H9 (cell line): Measurements from ENCODE around the gene LNPEP. TPM values are rescaled to one million over a fixed set of nuclear protein-coding genes. Genes with fewer than 3 reads are reported as not detected.

ENCODE experiments used
- DNase-seq: peaks from one replicate; pipeline ENCODE4 v3.0.0-alpha.2; 2017
- H2AFZ ChIP-seq: one replicate; pipeline ENCODE4 v1.6.1; 2013; ENCODE audit warnings: mild to moderate bottlenecking, low read length, control low read depth, moderate library complexity
- H2AK5ac ChIP-seq: 2 replicates; pipeline ENCODE4 v1.6.1; 2013; ENCODE audit warnings: low read length, control low read depth, mixed read lengths; ENCODE audit not compliant: insufficient read length
- H2BK120ac ChIP-seq: one replicate; pipeline ENCODE4 v1.6.1; 2013; ENCODE audit warnings: low read depth, mild to moderate bottlenecking, low read length, control low read depth, inconsistent platforms; ENCODE audit not compliant: poor library complexity, severe bottlenecking
- H2BK12ac ChIP-seq: 2 replicates; pipeline ENCODE4 v1.6.1; 2013; ENCODE audit warnings: low read length, control low read depth, mixed read lengths, low read depth; ENCODE audit not compliant: insufficient read length
- H2BK15ac ChIP-seq: 2 replicates; pipeline ENCODE4 v1.6.1; 2013; ENCODE audit warnings: low read depth, low read length, control low read depth
- H2BK20ac ChIP-seq: one replicate; pipeline ENCODE4 v1.6.1; 2013; ENCODE audit warnings: low read depth, mild to moderate bottlenecking, low read length, control low read depth, inconsistent platforms; ENCODE audit not compliant: poor library complexity, severe bottlenecking
- H2BK5ac ChIP-seq: 2 replicates; pipeline ENCODE4 v1.6.1; 2013; ENCODE audit warnings: low read length, control low read depth, mixed read lengths; ENCODE audit not compliant: insufficient read length
- H3K14ac ChIP-seq: 2 replicates; pipeline ENCODE4 v1.6.1; 2013; ENCODE audit warnings: low read length, control low read depth; ENCODE audit not compliant: insufficient read depth
- H3K18ac ChIP-seq: 2 replicates; pipeline ENCODE4 v1.6.1; 2013; ENCODE audit warnings: low read depth, mild to moderate bottlenecking, mixed read lengths, low read length, control low read depth; ENCODE audit not compliant: insufficient read length
- H3K23ac ChIP-seq: 2 replicates; pipeline ENCODE4 v1.6.1; 2013; ENCODE audit warnings: low read length, control low read depth, mixed read lengths, low read depth; ENCODE audit not compliant: insufficient read length
- H3K23me2 ChIP-seq: 2 replicates; pipeline ENCODE4 v1.6.1; 2013; ENCODE audit warnings: low read depth, mild to moderate bottlenecking, mixed read lengths, low read length, control low read depth; ENCODE audit not compliant: insufficient read length, poor library complexity, severe bottlenecking
- H3K27ac ChIP-seq: 2 replicates; pipeline ENCODE4 v1.5.1; 2013; ENCODE audit warnings: low read length, control low read depth, mixed read lengths, low read depth; ENCODE audit not compliant: insufficient read length
- H3K27me3 ChIP-seq: 2 replicates; pipeline ENCODE4 v1.6.1; 2013; ENCODE audit warnings: low read length, control low read depth, inconsistent platforms; ENCODE audit not compliant: insufficient read depth
- H3K4ac ChIP-seq: 2 replicates; pipeline ENCODE4 v1.6.1; 2013; ENCODE audit warnings: low read depth, mild to moderate bottlenecking, control low read depth, inconsistent platforms, low read length, moderate library complexity
- H3K4me1 ChIP-seq: 2 replicates; pipeline ENCODE4 v1.6.1; 2013; ENCODE audit warnings: low read length, control low read depth, inconsistent platforms; ENCODE audit not compliant: insufficient read depth
- H3K4me2 ChIP-seq: 2 replicates; pipeline ENCODE4 v1.6.1; 2013; ENCODE audit warnings: low read length, control low read depth, mixed read lengths; ENCODE audit not compliant: insufficient read length, insufficient read depth
- H3K56ac ChIP-seq: 2 replicates; pipeline ENCODE4 v1.6.1; 2013; ENCODE audit warnings: low read depth, mild to moderate bottlenecking, mixed read lengths, low read length, control low read depth; ENCODE audit not compliant: insufficient read length
- H3K79me1 ChIP-seq: 2 replicates; pipeline ENCODE4 v1.6.1; 2013; ENCODE audit warnings: low read depth, mild to moderate bottlenecking, moderate library complexity, low read length, control low read depth, inconsistent platforms; ENCODE audit not compliant: insufficient read depth, poor library complexity, severe bottlenecking
- H3K79me2 ChIP-seq: 2 replicates; pipeline ENCODE4 v1.6.1; 2013; ENCODE audit warnings: low read length, control low read depth, inconsistent platforms; ENCODE audit not compliant: insufficient read depth
- H3K9ac ChIP-seq: 2 replicates; pipeline ENCODE4 v1.6.1; 2013; ENCODE audit warnings: low read length, control low read depth, mixed read lengths; ENCODE audit not compliant: insufficient read length; ENCODE audit errors: extremely low read depth
- H3K9me3 ChIP-seq: one replicate; pipeline ENCODE4 v1.6.1; 2013; ENCODE audit warnings: low read depth, low read length, inconsistent platforms; ENCODE audit not compliant: control insufficient read depth
- H3T11ph ChIP-seq: one replicate; pipeline ENCODE4 v1.6.1; 2013; ENCODE audit warnings: mild to moderate bottlenecking, low read length, control low read depth, inconsistent platforms
- H4K20me1 ChIP-seq: one replicate; pipeline ENCODE4 v1.6.1; 2013; ENCODE audit not compliant: control insufficient read depth, insufficient read length, insufficient read depth
- H4K5ac ChIP-seq: 2 replicates; pipeline ENCODE4 v1.6.1; 2013; ENCODE audit warnings: low read depth, mild to moderate bottlenecking, mixed read lengths, low read length, control low read depth; ENCODE audit not compliant: insufficient read length
- H4K8ac ChIP-seq: replicated peaks from 2 replicates; pipeline ENCODE4 v1.6.1; 2013; ENCODE audit warnings: low read length, control low read depth, mixed read lengths, low read depth; ENCODE audit not compliant: insufficient read length
- H4K91ac ChIP-seq: 2 replicates; pipeline ENCODE4 v1.6.1; 2013; ENCODE audit warnings: low read depth, mild to moderate bottlenecking, moderate library complexity, mixed read lengths, low read length, control low read depth; ENCODE audit not compliant: insufficient read length
- H3K27ac Mint-ChIP-seq, 3 experiments: 2 replicates in 2 of 3; 3 replicates in 1 of 3; pipeline ENCODE4 v1.8.0; 2020 to 2021; ENCODE audit warnings: mixed read lengths in 3 of 3, mild to moderate bottlenecking in 1 of 3, moderate library complexity in 1 of 3
- H3K27me3 Mint-ChIP-seq: 2 replicates; pipeline ENCODE4 v1.8.0; 2021; ENCODE audit warnings: low read depth, mild to moderate bottlenecking, moderate library complexity, mixed read lengths
- H3K36me3 Mint-ChIP-seq, 3 experiments: 2 replicates in 2 of 3; 3 replicates in 1 of 3; pipeline ENCODE4 v1.8.0; 2020 to 2021; ENCODE audit warnings: low read depth in 3 of 3, mixed read lengths in 3 of 3; ENCODE audit not compliant: insufficient read depth in 1 of 3
- H3K4me1 Mint-ChIP-seq, 2 experiments: 2 replicates each; pipeline ENCODE4 v1.8.0; 2020; ENCODE audit warnings: mixed read lengths in 2 of 2
- H3K4me3 Mint-ChIP-seq, 2 experiments: 2 replicates in 1 of 2; 3 replicates in 1 of 2; pipeline ENCODE4 v1.8.0; 2020 to 2021; ENCODE audit warnings: mild to moderate bottlenecking in 2 of 2, mixed read lengths in 2 of 2, moderate library complexity in 1 of 2
- H3K9me3 Mint-ChIP-seq, 2 experiments: 2 replicates in 1 of 2; 3 replicates in 1 of 2; pipeline ENCODE4 v1.8.0; 2020; ENCODE audit warnings: mild to moderate bottlenecking in 2 of 2, mixed read lengths in 2 of 2, moderate library complexity in 1 of 2
- CTCF ChIP-seq: fragments of 200-600 bp; sonication (generic); conservative IDR thresholded peaks from 3 replicates; pipeline ENCODE4 v1.8.0; 2021; ENCODE audit warnings: antibody characterized with exemption, mild to moderate bottlenecking
- WGBS: extraction: QIAGEN DNeasy Blood & Tissue Kit; methylation state at CpG from one replicate; pipeline ENCODE4 v1.1.7; 2013; ENCODE audit warnings: missing lambda C conversion rate, low lambda C conversion rate, mixed read lengths; ENCODE audit not compliant: insufficient read length; ENCODE audit errors: extremely low coverage; 5-methylcytosine and 5-hydroxymethylcytosine counted together
- total RNA-seq: library from RNA; stranded (reverse); gene quantifications from 2 replicates; pipeline ENCODE4 v1.2.1, GENCODE V29; 2021

LNPEP gene
- total RNA-seq, 1 experiment from 2014 or later, result 4.1 TPM

DNA sequence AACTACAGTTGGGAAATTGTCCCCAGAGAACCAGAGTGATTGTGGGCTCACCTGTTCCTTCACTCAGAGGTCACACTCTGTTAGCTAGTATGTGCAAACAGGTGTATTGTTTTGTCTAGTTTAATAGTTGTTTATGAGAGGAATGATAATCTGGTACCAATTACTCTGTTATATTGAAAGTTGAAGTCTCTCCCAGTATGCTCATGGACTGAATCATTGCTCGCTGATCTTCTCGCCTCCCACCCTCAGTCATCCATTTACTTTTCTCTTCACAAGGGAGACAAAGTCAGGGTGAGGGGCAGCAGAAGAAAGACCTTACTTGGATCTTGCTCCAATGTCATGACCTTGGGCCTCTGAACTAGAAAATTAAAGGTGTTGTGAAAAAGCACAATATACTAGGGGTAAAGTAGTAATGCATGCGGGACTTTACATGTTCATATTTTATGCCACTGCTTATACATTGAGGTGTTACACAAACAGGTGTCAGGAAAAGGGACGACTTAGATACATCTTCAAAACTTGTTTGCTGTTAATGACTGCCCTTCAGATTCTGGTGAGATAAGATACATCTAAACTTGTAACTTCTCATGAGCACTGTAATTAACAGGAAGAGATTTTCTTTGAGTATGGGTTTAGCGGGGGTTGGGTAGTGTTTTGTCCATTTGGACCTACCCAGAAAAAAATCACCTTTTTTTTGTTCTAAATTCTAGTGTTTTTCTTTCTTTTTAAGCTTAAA is 36.9 kb downstream of the LNPEP start:
- no peak for TF ChIP-seq CTCF
- Histone ChIP-seq H4K5ac (no peak overlapping the region), H4K8ac (no peak overlapping the region), H3K27ac (no peak overlapping the region), H3K27me3 (no peaks in the 10 kb centered on the region), H3K4ac (no peak overlapping the region), H3K23ac (no peak overlapping the region), H3K9ac (no peak overlapping the region), H3K79me1 (no peaks in the 10 kb centered on the region), H2BK20ac (no peak overlapping the region), H3T11ph (no peak overlapping the region), H3K14ac (no peak overlapping the region), H4K20me1 (no peaks in the 10 kb centered on the region), H3K9me3 (no peaks in the 10 kb centered on the region), H2BK120ac (no peak overlapping the region), H3K56ac (no peak overlapping the region), H3K23me2 (no peaks in the 10 kb centered on the region), H2BK15ac (no peak overlapping the region), H3K79me2 (no peaks in the 10 kb centered on the region), H4K91ac (no peak overlapping the region), H2BK5ac (no peak overlapping the region), H3K18ac (no peak overlapping the region), H2BK12ac (no peak overlapping the region), H2AK5ac (no peak overlapping the region), H2AFZ (no peak overlapping the region), H3K4me1 (peaks cover 3% of the 10 kb centered on the region; the same call in 1 of the 2 replicates), H3K4me2 (no peak overlapping the region)
- Mint-ChIP-seq H3K36me3 (no peaks in the 10 kb centered on the region), H3K4me3 (no peak overlapping the region), H3K9me3 (no peaks in the 10 kb centered on the region), H3K27me3 (no peaks in the 10 kb centered on the region), H3K4me1 (peaks cover 5% of the 10 kb centered on the region in 2 experiments), H3K27ac (no peak overlapping the region; a peak in 1 of 7 replicates)
- no CpG with 5 or more reads among the region's 5 CpGs for WGBS
- no peak for DNase-seq
